ENCODE measurements around the gene TSPO2. TPM values are rescaled to one million over a fixed set of nuclear protein-coding genes. Genes with fewer than 3 reads are reported as not detected.

TSPO2 gene
- total and polyA plus RNA-seq, 2 of the 13 experiments (the other 11 are each of a cell fraction or from before 2014, with no cell fraction given) = 0.55 TPM; not detected in 1

DNA sequence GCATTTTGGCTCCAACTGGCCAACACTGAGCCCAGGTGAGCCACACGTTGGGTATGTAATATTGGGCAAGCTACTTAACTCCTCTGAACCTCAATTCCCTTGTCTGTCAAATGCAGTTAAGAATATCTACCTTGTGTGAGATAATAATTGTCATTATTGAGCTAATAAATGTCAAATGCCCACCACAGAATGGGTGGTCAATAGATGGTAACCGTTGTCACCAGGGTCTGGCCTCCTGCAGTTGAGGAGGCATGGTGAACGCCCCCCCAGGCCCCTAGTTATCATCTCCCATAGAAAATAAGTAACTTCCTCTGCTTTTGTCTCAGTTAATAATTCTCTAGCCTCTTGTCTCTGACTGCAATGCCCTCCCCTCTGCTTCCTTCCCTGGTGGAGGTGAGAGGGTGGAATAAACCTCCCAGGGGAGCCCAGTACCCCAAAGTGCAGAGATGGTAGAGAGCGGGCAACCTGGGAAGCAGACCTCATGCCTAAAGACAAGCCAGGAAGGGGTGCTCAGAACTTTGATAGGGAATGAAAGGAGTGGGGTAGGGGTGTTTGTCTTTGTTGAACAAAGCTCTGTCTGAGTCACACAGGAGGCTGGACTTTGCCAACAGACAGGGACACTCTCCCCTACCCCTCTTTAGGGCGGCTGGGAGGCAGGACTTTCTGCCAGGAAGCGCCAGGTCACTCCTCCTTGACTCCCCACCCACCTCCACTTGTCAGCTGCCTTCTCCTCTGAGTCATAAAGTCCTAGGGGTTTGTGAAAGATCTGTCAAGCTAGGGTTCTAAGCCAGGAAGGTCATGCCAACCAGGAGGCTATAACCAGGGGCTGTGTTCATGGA lies 1.9 kb upstream of the TSPO2 start (continued):
- TF ChIP-seq SIN3A (IDR thresholded peaks at IDR 0.05; ENCODE audit: borderline replicate concordance, low read depth, low read length) = peak; percentile 89; the same call in 1 of the 2 replicates
- no peak for TF ChIP-seq FOXP1 (IDR thresholded peaks at IDR 0.05)
- peak; percentile 55 for TF ChIP-seq FOXP1 (CRISPR knock-in tag; IDR thresholded peaks at IDR 0.05)
- TF ChIP-seq, protein P1, sequence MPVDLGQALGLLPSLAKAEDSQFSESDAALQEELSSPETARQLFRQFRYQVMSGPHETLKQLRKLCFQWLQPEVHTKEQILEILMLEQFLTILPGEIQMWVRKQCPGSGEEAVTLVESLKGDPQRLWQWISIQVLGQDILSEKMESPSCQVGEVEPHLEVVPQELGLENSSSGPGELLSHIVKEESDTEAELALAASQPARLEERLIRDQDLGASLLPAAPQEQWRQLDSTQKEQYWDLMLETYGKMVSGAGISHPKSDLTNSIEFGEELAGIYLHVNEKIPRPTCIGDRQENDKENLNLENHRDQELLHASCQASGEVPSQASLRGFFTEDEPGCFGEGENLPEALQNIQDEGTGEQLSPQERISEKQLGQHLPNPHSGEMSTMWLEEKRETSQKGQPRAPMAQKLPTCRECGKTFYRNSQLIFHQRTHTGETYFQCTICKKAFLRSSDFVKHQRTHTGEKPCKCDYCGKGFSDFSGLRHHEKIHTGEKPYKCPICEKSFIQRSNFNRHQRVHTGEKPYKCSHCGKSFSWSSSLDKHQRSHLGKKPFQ (CRISPR knock-in tag; IDR thresholded peaks at IDR 0.05; ENCODE audit: insufficient replicate concordance) = peak; percentile 62
- TF ChIP-seq SRSF9 (IDR thresholded peaks at IDR 0.05; ENCODE audit: borderline replicate concordance, insufficient read depth, low read depth, low read length, poor library complexity, severe bottlenecking) = no peak
- no peak for TF ChIP-seq HOXD1 (CRISPR knock-in tag; IDR thresholded peaks at IDR 0.05)
- TF ChIP-seq, protein P2, sequence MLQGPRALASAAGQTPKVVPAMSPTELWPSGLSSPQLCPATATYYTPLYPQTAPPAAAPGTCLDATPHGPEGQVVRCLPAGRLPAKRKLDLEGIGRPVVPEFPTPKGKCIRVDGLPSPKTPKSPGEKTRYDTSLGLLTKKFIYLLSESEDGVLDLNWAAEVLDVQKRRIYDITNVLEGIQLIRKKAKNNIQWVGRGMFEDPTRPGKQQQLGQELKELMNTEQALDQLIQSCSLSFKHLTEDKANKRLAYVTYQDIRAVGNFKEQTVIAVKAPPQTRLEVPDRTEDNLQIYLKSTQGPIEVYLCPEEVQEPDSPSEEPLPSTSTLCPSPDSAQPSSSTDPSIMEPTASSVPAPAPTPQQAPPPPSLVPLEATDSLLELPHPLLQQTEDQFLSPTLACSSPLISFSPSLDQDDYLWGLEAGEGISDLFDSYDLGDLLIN (CRISPR knock-in tag; IDR thresholded peaks at IDR 0.05; ENCODE audit: borderline replicate concordance) = no peak
- no peak for TF ChIP-seq YEATS2 (CRISPR knock-in tag; IDR thresholded peaks at IDR 0.05; ENCODE audit: borderline replicate concordance)
- TF ChIP-seq TP53 (CRISPR knock-in tag; conservative IDR thresholded peaks at IDR 0.05) = no peak
- no peak for TF ChIP-seq SRY (CRISPR knock-in tag; IDR thresholded peaks at IDR 0.05)
- no peak for TF ChIP-seq JARID2 (CRISPR knock-in tag; IDR thresholded peaks at IDR 0.05; ENCODE audit: insufficient replicate concordance)
- peak; percentile 75; the same call in 1 of the 2 replicates for TF ChIP-seq RXRB (CRISPR knock-in tag; IDR thresholded peaks at IDR 0.05; ENCODE audit: borderline replicate concordance)
- 0 out of 2 replicates have a peak, but pooled peaks have one; percentile 37 for TF ChIP-seq ZNF777 (CRISPR knock-in tag; IDR thresholded peaks at IDR 0.05)
- TF ChIP-seq SYNCRIP (IDR thresholded peaks at IDR 0.05; ENCODE audit: insufficient read depth, low read depth, low read length) = no peak
- TF ChIP-seq, protein P3, sequence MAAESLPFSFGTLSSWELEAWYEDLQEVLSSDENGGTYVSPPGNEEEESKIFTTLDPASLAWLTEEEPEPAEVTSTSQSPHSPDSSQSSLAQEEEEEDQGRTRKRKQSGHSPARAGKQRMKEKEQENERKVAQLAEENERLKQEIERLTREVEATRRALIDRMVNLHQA (CRISPR knock-in tag; IDR thresholded peaks at IDR 0.05) = no peak
- TF ChIP-seq TAF15 (IDR thresholded peaks at IDR 0.05; ENCODE audit: low read depth, low read length, poor library complexity, severe bottlenecking) = no peak
- TF ChIP-seq CBX1 (IDR thresholded peaks at IDR 0.05; ENCODE audit: low read depth) = no peak
- no peak for TF ChIP-seq HMGA1 (CRISPR knock-in tag; conservative IDR thresholded peaks at IDR 0.05)
- no peak; the same call in 1 of the 2 replicates for TF ChIP-seq ZNF335 (CRISPR knock-in tag; IDR thresholded peaks at IDR 0.05)
- TF ChIP-seq, protein P4, sequence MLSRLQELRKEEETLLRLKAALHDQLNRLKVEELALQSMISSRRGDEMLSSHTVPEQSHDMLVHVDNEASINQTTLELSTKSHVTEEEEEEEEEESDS (CRISPR knock-in tag; IDR thresholded peaks at IDR 0.05; ENCODE audit: borderline replicate concordance) = no peak; the same call in 1 of the 2 replicates
- TF ChIP-seq, protein P5, sequence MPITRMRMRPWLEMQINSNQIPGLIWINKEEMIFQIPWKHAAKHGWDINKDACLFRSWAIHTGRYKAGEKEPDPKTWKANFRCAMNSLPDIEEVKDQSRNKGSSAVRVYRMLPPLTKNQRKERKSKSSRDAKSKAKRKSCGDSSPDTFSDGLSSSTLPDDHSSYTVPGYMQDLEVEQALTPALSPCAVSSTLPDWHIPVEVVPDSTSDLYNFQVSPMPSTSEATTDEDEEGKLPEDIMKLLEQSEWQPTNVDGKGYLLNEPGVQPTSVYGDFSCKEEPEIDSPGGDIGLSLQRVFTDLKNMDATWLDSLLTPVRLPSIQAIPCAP (CRISPR knock-in tag; IDR thresholded peaks at IDR 0.05; ENCODE audit: low read depth) = no peak
- TF ChIP-seq ZSCAN21 (CRISPR knock-in tag; IDR thresholded peaks at IDR 0.05; ENCODE audit: borderline replicate concordance) = peak; percentile 81; the same call in 1 of the 2 replicates
- TF ChIP-seq HNRNPL (IDR thresholded peaks at IDR 0.05; ENCODE audit: low read depth, low read length) = peak; percentile 72; the same call in 1 of the 2 replicates
- TF ChIP-seq ZNF768 (CRISPR knock-in tag; IDR thresholded peaks at IDR 0.05) = no peak
- TF ChIP-seq ZNF253 (CRISPR knock-in tag; IDR thresholded peaks at IDR 0.05; ENCODE audit: borderline replicate concordance) = no peak
- peak; percentile 74; the same call in 1 of the 2 replicates for TF ChIP-seq ETV5 (CRISPR knock-in tag; IDR thresholded peaks at IDR 0.05; ENCODE audit: borderline replicate concordance)

Data from HepG2 (cell line).